Thoracic aorta (tissue), 2 donors: ENCODE measurements around the gene SDK2. TPM values are rescaled to one million over a fixed set of nuclear protein-coding genes. Genes with fewer than 3 reads are reported as not detected.
"Not testable (repeated sequence)": the region's sequence is repeated elsewhere in the genome, so short reads cannot be mapped to it uniquely, and the experiment has no call there.

ENCODE experiments used
- ATAC-seq: fragments of 150-250 bp; one replicate; pipeline ENCODE4 v1.8.0; 2017; ENCODE audit warnings: low read depth; ENCODE audit not compliant: insufficient number of reproducible peaks, low FRiP score
- DNase-seq: peaks from one replicate; pipeline ENCODE4 v3.0.0-alpha.2; 2020; ENCODE audit warnings: low spot score
- H3K27ac ChIP-seq, 2 donors: fragments of 200-600 bp; sonication (generic); 1 replicate in 1 of 2; 2 replicates in 1 of 2; pipeline ENCODE4 v1.5.1; 2016; ENCODE audit warnings: mild to moderate bottlenecking in 2 of 2, moderate library complexity in 2 of 2
- H3K27me3 ChIP-seq: fragments of 200-600 bp; sonication (generic); replicated peaks from 2 replicates; pipeline ENCODE4 v1.6.0; 2016; ENCODE audit warnings: mild to moderate bottlenecking; ENCODE audit not compliant: insufficient read depth
- H3K36me3 ChIP-seq: fragments of 200-600 bp; sonication (generic); one replicate; pipeline ENCODE4 v1.5.1; 2016
- H3K4me1 ChIP-seq, 2 donors: fragments of 200-600 bp; sonication (generic); 1 replicate in 1 of 2; 2 replicates in 1 of 2; pipeline versions ENCODE4 v1.5.1 to v1.6.0; 2016; ENCODE audit warnings: low read depth in 2 of 2, mild to moderate bottlenecking in 1 of 2; ENCODE audit not compliant: control insufficient read depth in 1 of 2
- H3K4me3 ChIP-seq: fragments of 200-600 bp; sonication (generic); 2 replicates; pipeline ENCODE4 v1.5.1; 2016; ENCODE audit warnings: mild to moderate bottlenecking
- H3K9me3 ChIP-seq: fragments of 200-600 bp; sonication (generic); 2 replicates; pipeline ENCODE4 v1.5.1; 2016
- total RNA-seq, 2 donors: library from RNA; depleted of rRNA; stranded (reverse); fragments of >200 nt; gene quantifications; one replicate each; pipeline versions ENCODE4 v1.1.0 to v1.2.3, GENCODE V29; 2016
- TF ChIP-seq, protein P1 (sequence below): fragments of 200-600 bp; sonication (generic); IDR thresholded peaks from one replicate; pipeline ENCODE4 v1.5.1; 2019; ENCODE audit warnings: antibody characterized with exemption

The SDK2 gene
- total RNA-seq, 2 donors from 2014 or later = 6.0 to 8.9 TPM

DNA sequence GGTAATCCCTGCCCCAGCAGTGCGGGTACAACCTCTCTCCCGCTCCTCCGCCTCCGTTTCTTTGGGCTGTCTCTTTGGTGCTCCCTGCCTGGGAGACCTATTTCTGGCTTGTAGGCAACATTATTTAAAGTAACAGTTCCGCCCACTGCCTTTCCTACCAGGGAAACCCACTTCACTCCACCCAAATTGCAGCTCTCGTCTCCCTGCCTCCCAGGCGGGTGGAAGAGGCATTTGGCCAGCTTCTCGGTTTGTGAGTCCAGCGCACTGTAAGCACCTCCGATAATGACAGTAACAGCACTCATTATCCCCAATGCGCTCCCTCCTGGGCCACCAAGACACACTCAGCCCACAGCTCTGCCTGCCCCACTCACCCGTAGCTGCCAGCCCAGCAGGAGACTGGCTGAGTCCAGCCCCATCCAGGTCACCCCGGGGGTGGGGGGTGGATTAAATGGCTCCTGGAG lies 167.3 kb downstream of the SDK2 start:
- no peak for DNase-seq
- Histone ChIP-seq H3K36me3 (no peaks in the 10 kb centered on the region), H3K4me3 (peak overlapping the region; percentile 34), H3K4me1 (peaks cover 16 to 28% of the 10 kb centered on the region in 2 donors), H3K9me3 (no peaks in the 10 kb centered on the region), H3K27ac (no peak overlapping the region), H3K27me3 (no peaks in the 10 kb centered on the region)
- no peak for ATAC-seq
- TF ChIP-seq, protein P1, sequence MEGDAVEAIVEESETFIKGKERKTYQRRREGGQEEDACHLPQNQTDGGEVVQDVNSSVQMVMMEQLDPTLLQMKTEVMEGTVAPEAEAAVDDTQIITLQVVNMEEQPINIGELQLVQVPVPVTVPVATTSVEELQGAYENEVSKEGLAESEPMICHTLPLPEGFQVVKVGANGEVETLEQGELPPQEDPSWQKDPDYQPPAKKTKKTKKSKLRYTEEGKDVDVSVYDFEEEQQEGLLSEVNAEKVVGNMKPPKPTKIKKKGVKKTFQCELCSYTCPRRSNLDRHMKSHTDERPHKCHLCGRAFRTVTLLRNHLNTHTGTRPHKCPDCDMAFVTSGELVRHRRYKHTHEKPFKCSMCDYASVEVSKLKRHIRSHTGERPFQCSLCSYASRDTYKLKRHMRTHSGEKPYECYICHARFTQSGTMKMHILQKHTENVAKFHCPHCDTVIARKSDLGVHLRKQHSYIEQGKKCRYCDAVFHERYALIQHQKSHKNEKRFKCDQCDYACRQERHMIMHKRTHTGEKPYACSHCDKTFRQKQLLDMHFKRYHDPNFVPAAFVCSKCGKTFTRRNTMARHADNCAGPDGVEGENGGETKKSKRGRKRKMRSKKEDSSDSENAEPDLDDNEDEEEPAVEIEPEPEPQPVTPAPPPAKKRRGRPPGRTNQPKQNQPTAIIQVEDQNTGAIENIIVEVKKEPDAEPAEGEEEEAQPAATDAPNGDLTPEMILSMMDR = no peak

DNA sequence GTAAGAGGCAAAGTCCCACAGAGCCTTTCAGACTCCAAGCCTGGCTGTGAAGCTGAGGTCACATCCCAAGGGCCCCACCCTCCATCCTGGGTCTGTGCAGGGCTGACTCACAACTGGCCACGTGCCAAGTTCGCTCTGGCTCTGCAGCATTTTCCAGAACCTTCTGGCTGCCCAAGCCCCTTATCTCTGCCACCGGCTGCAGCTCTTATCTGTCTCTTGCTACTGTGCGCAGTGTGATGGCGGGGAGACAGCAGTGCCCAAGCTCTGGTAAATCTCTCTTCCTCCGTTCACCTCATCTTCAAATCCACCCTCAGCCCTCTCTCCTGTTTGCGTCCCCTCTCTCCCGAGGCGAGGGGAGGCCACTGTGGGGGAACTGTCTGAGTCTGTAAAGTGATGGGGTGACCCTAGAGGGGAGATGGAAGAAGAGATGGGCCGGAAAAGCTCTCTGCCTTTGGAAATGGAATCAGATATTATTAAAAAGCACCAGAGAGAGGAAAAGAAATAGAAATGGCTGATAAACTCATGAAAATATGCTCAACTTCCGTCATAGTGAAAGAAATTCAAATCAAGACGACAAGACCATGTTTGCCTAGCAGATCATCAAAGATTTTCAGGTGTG lies 169.8 kb downstream of the SDK2 start:
- ATAC-seq (no peak), DNase-seq (peak; percentile 11)

DNA sequence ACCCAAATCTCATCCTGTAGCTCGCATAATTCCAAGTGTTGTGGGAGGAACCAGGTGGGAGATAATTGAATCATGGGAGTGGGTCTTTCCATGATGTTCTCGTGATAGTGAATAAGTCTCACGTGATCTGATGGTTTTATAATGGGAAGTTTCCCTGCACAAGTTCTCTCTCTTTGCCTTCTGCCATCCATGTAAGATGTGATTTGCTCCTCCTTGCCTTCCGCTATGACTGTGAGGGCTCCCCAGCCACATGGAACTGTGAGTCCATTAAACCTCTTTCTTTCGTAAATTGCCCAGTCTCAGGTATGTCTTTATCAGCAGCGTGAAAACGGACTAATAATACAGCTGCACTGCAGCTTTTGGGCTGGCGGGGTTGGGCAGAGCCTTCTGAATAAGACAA lies 171.5 kb downstream of the SDK2 start:
- H3K27ac ChIP-seq, H3K36me3 ChIP-seq, ATAC-seq, H3K9me3 ChIP-seq, DNase-seq, H3K27me3 ChIP-seq, H3K4me3 ChIP-seq: not testable (repeated sequence)
- H3K4me1 ChIP-seq = peaks cover 16 to 28% of the 10 kb centered on the region in 2 donors

More for the DNA sequence above, 169.8 kb downstream of the SDK2 start:
- Histone ChIP-seq H3K27me3 (no peaks in the 10 kb centered on the region), H3K4me3 (no peak overlapping the region), H3K9me3 (no peaks in the 10 kb centered on the region), H3K27ac (no peak overlapping the region), H3K36me3 (no peaks in the 10 kb centered on the region), H3K4me1 (peaks cover 16 to 28% of the 10 kb centered on the region in 2 donors)
- TF ChIP-seq, protein P1 = no peak

DNA sequence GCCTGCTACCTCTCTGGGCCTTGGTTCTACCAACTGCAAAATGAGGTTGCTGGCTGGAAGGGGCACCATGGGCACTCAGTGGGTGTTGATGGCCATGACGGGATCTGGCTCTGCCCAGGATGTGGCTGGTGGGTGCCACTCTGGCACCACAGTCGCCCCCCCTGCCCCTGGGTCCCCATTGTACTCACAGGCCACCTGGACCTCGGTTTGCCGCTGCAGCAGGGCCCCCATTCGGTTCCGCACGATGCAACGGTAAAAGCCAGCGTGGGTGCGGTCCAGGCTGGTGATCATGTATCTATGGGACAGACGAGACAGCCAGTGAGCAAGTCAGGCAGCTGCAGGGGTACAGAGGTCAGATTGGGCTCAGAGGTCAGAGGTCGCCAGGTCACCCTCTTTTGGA lies 172.3 kb downstream of the SDK2 start:
- TF ChIP-seq, protein P1 = no peak
- Histone ChIP-seq H3K36me3 (no peaks in the 10 kb centered on the region), H3K4me1 (peaks cover 16 to 24% of the 10 kb centered on the region in 2 donors), H3K9me3 (no peaks in the 10 kb centered on the region), H3K27me3 (no peaks in the 10 kb centered on the region), H3K27ac (no peak overlapping the region), H3K4me3 (no peak overlapping the region)
- ATAC-seq (no peak), DNase-seq (no peak)

DNA sequence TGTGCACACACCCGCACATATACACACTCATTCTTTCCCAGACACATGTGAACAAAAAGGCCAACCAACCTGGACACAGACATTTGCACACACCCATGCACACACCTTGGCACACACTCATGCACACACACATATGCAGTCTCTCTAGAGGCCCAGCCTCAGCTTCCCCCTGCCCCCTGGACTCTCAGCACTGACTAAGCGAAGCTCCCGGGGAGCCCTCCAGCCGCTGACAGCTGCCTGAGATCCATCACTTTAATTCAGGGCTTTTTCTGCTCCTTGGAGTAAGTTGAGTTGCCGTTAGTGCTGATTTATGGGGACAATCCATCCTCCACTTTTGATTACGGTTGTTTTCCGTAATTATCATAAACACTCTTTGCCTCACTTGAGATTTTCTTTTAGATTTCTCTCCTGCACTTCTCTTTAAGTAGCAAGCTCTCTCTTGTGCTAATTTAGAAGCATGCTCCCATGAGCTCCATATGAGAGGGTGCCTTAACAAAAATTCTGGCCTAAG lies 173.9 kb downstream of the SDK2 start:
- H3K36me3 ChIP-seq = no peaks in the 10 kb centered on the region
- H3K27ac ChIP-seq = no peak overlapping the region
- TF ChIP-seq, protein P1 = no peak
- no peak for DNase-seq
- H3K4me1 ChIP-seq = peaks cover 10 to 16% of the 10 kb centered on the region in 2 donors
- no peaks in the 10 kb centered on the region for H3K9me3 ChIP-seq
- no peaks in the 10 kb centered on the region for H3K27me3 ChIP-seq
- ATAC-seq = no peak
- H3K4me3 ChIP-seq = no peak overlapping the region
